Globus pallidus (tissue), 1 donor: ENCODE data around the gene POLD4.
"Not testable (repeated sequence)": the region's sequence is repeated elsewhere in the genome, so short reads cannot be mapped to it uniquely, and the experiment has no call there.

Source experiments
- DNase-seq: peaks from one replicate; pipeline ENCODE4 v3.0.0-alpha.2; 2015; ENCODE audit warnings: low spot score

Gene POLD4

GRCh38 chr11:67353317-67354074 is at the start of gene POLD4:
TSS of gene POLD4 (minus strand) at chr11:67353546. CDS start at chr11:67353399, 147 bp downstream.
- peak; percentile 96 for DNase-seq

GRCh38 chr11:67403085-67403484 is 49.7 kb upstream of the POLD4 start:
- not testable (repeated sequence) for DNase-seq

- not testable (repeated sequence) for DNase-seq
Observed at GRCh38 chr11:67402192-67402839, 49.0 kb upstream of the POLD4 start.

- peak; percentile 92 for DNase-seq
Observed at GRCh38 chr11:67401495-67402191, 48.3 kb upstream of the POLD4 start, which contains the start of gene PPP1CA. TSS of gene PPP1CA (minus strand) at chr11:67401858. CDS start at chr11:67401782, 76 bp downstream.

GRCh38 chr11:67400942-67401494 is 47.7 kb upstream of the POLD4 start:
- no peak for DNase-seq

GRCh38 chr11:67400251-67400941 is 47.0 kb upstream of the POLD4 start:
- DNase-seq, result no peak

GRCh38 chr11:67398661-67399563 is 45.6 kb upstream of the POLD4 start:
- DNase-seq, result no peak

GRCh38 chr11:67397986-67398660 is 44.8 kb upstream of the POLD4 start:
- DNase-seq, result no peak

- DNase-seq, result no peak
Observed at GRCh38 chr11:67397536-67397935, 44.2 kb upstream of the POLD4 start.

- no peak for DNase-seq
Observed at GRCh38 chr11:67396587-67397389, 43.4 kb upstream of the POLD4 start.

- no peak for DNase-seq
Observed at GRCh38 chr11:67396259-67396581, 42.9 kb upstream of the POLD4 start.

GRCh38 chr11:67395555-67396258 is 42.4 kb upstream of the POLD4 start:
- no peak for DNase-seq

- DNase-seq, result no peak
Observed at GRCh38 chr11:67393990-67394389, 40.6 kb upstream of the POLD4 start.

- DNase-seq, result no peak
Observed at GRCh38 chr11:67393437-67393836, 40.1 kb upstream of the POLD4 start.

GRCh38 chr11:67392183-67392715 is 38.9 kb upstream of the POLD4 start:
- DNase-seq, result no peak

GRCh38 chr11:67391304-67392182 is 38.2 kb upstream of the POLD4 start, which contains the start of gene RAD9A:
TSS of gene RAD9A (plus strand) at chr11:67391986. CDS start at chr11:67392045, 59 bp downstream.
- peak; percentile 92 for DNase-seq

GRCh38 chr11:67390947-67391303 is 37.6 kb upstream of the POLD4 start:
- DNase-seq, result no peak

GRCh38 chr11:67389477-67389876 is 36.1 kb upstream of the POLD4 start:
- no peak for DNase-seq
